Measurements from ENCODE around the gene TPM1.

DNA sequence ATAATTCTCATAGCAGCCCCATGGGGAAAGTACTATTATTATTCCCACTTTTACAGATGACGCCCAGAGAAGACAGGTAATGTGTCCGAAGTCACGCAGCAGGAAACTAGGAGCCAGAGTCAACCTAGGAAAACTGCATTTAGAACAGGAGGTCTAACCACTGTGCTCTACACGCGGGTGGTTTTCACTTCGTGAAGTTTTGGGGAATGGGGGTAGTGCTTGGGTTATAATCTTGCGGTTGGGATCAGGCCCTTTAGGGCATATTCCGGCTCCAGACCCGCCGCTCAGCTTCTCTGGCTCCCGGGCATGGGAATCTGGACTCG lies 5.2 kb downstream of the TPM1 start:
- TF ChIP-seq EZH2 (IDR thresholded peaks at IDR 0.05; ENCODE audit: low read length, missing control alignments): no peak
- TF ChIP-seq, protein P1, sequence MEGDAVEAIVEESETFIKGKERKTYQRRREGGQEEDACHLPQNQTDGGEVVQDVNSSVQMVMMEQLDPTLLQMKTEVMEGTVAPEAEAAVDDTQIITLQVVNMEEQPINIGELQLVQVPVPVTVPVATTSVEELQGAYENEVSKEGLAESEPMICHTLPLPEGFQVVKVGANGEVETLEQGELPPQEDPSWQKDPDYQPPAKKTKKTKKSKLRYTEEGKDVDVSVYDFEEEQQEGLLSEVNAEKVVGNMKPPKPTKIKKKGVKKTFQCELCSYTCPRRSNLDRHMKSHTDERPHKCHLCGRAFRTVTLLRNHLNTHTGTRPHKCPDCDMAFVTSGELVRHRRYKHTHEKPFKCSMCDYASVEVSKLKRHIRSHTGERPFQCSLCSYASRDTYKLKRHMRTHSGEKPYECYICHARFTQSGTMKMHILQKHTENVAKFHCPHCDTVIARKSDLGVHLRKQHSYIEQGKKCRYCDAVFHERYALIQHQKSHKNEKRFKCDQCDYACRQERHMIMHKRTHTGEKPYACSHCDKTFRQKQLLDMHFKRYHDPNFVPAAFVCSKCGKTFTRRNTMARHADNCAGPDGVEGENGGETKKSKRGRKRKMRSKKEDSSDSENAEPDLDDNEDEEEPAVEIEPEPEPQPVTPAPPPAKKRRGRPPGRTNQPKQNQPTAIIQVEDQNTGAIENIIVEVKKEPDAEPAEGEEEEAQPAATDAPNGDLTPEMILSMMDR (conservative IDR thresholded peaks at IDR 0.05 in 1 of 2, IDR thresholded peaks at IDR 0.05 in 1 of 2; ENCODE audit: low read depth in 1 of 2, low read length in 2 of 2): no peak
